HG02798 (cell line): Measurements from ENCODE around the gene PLG.
A peak's percentile ranks its signal among the peaks of the same experiment; 100 is the strongest.
"Not testable (repeated sequence)": the region's sequence is repeated elsewhere in the genome, so short reads cannot be mapped to it uniquely, and the experiment has no call there.

ENCODE experiments used
- ATAC-seq: cut with Tn5 transposase; IDR thresholded peaks from one replicate; pipeline ENCODE4 v1.9.1; 2021; ENCODE audit warnings: mild to moderate bottlenecking; ENCODE audit not compliant: unreplicated experiment, poor library complexity

Gene PLG

DNA sequence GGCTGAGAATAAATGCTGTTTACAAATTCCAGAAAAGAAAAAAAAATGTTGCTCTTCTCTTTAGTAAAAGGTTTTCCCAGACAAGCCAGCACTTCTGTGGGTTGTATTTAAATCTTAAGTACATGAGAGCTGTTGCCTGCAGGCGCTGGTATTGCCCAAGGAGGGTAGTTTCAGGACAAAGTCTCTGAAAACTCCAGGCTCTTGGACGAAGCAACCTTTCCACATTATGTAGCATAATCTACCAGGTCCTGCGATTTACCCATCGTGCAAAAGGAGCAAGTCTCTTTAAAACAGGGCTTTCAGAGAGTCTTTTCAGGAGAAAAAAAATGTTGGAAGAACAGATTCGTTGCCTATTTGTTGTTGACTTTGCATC lies 65.6 kb downstream of the PLG start:
- ATAC-seq, result peak; percentile 9

DNA sequence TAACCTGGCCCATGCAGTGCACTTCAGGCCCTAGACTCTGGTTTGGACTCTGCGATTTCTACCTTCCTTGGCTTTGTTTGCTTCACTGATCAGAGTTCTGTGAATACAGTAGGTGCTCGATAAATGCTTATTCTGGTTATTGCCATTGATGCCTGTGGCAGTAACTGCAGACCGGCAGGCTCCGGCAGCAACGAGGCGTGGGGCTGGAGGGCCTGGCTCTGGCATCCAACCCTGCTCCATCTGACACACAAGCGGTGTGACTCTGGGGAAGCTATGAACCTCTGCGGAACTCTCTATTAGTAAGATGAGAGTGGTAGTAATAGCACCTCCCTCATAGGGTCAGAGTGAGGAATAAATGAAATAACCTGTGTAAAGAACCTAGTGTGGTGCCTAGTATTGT lies 66.1 kb downstream of the PLG start:
- no peak for ATAC-seq

DNA sequence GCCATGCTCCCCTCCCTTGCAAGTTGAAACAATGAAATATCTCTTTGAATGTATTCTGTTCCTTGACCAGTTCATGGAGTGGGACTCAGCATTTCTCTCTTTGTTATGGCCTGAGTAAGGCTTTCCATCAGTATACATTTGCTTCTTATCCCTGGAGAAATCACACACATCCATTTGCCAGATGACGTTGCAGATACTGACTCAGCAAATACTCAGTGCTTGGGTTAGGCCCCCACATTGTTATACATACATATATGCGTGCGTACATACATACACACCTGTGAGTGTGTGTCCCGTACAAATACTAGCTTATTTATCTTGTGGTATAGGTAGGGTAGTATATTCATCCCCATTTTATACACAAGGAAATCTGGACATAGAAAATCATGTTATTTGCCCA lies 72.4 kb downstream of the PLG start:
- no peak for ATAC-seq

DNA sequence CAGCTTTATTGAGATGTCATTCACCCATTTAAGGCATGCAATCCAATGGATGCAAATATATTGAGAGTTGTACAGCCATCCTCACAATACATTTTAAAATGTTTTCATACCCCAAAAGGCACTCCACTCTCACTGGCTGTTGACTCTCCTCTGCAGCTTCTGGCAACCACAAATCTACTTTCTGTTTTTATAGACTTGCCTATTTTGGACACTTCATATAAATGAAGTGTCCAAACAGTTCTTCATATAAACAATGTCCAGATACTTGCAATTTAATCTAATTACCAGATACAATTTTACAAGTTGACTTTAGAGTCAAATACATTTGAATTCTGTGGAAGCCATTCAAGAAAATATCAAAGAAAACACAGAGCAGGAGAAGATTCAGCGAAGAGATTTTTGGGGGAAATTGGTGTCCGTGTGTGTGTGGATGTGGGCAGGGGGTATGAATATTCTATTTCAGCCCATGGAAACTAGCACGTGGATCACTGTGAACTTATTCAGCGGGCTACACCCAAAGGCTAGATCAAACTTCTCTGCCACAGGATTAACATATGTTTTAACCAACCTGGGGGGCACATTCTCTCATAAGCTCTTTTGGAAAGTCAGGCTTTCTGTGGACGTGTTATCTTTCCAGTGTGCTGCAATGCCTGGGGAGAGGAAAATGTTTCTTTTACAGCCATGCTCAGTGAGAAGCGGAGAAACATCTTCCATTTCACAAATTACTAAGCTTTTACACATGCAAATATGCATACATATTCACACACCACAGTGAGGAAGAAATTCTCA lies 73.9 kb downstream of the PLG start:
- peak; percentile 58 for ATAC-seq

DNA sequence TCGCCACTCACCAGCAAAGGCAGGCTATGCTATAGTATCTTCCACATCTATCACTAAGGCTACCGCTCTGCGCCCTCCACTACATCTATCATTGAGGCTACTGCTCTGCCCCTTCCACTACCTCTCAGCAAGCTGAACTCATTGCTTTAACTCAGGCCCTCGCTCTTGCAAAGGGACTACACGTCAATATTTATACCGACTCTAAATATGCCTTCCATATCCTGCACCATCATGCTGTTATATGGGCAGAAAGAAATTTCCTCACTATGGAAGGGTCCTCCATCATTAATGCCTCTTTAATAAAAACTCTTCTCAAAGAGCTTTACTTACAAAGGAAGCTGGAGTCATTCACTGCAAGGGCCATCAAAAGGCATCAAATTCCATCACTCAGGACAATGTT lies 77.1 kb downstream of the PLG start:
- not testable (repeated sequence) for ATAC-seq

DNA sequence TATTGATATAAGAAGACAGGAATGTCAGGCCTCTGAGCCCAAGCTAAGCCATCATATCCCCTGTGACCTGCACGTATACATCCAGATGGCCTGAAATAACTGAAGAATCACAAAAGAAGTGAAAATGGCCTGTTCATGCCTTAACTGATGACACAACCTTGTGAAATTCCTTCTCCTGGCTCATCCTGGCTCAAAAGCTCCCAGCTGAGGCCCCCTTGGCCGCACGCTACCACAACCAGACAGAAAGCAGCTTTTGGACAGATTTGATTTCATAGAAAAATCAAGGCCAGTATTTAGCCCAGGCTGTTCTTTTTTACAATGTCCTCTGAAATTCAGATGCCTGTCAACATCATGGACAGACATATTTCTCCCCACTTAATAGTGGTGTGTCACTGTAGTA lies 78.6 kb downstream of the PLG start:
- ATAC-seq, result not testable (repeated sequence)

DNA sequence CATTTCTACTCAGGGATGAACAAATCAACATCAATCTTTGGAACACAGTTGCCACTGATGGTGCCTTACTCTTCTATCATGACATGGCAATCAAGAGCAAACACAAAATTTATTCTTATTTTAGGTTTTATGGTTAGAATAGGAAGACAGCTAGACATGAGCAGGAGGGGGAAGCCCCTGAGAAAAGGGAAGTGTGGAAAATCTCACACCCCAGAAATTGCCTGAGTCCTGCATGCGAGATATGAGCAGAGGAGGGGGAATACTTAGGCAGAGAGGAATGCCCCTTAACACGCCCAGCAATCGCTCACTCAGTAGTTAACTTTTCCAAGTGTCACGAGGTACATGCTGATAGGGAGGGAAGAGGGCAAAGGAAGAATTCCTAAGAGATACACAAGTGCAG lies 79.3 kb downstream of the PLG start:
- ATAC-seq, result no peak

DNA sequence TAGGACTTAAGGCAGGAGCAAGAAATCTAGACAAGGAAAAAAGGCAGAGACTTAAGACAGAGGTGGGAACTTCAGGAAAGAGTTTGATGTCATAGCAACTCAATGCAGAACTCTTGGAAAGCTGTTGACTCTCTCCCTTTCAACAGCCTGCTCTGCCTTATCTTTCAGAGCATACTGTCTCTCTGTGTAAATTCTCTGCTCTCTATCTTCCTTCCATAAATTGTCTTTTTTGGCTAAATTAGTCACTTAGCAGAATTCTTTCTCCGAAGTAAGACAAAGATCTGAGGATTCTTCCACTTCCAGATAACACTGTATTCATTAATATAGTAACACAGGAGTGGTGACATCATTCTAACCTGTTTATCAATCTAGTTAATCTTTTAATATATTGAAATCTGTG lies 80.2 kb downstream of the PLG start:
- no peak for ATAC-seq

DNA sequence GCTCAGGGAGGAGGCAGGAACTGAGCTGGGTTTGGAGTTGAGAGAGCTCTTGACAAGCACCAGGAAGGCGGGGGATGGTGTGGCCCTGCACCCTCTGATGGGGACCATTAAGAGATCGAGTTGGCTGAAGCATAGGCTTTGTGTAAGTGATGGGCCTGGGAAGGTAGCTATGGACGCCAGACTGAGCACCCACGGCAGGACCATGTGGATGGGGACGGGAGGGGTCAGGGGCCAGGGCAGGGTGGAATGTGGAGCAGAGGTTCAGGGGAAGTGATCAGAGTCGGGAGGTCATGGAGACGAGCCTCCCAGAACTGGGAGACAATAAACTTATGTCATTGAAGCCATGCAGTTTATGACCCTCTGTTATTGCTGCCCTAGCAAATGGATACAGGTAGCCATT lies 81.7 kb downstream of the PLG start:
- ATAC-seq, result no peak

DNA sequence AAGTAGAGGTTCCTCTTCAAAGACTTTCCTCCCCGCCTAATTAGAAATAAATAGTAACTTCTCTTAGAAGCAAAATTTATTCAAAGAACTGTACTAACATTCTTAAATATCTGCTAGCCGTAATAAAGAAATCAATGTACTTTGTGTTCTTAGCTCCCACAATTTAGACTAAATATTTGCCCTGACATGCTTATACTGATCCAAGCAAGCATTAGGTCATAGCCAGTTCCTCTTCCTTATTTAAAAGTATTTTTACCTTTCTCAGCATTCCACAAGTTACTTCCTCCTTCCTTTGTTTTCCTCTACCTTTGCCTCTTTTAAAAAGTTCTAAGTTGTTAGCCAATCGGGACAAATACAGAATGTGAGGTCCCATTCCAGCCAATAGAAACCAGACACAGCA lies 86.1 kb downstream of the PLG start:
- ATAC-seq, result not testable (repeated sequence)

DNA sequence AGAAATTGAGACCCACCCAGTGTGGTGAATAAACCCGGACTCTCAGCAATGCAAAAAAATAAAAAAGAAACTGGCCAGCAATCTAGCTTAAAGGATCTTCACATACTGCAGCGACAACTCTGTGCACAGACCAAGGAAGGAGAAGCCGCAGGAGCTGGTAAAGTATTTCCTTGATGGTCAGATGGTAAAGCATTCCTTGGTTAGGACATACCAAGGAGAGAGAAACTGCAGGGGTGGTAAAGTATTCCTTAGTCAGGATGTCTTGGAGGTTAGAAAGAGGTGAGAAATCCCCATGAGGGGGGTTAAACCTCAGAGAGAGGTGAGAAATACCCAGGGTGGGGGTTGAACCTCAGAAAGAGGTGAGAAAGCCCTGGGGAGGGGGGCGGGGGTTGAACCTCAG lies 86.8 kb downstream of the PLG start:
- no peak for ATAC-seq

DNA sequence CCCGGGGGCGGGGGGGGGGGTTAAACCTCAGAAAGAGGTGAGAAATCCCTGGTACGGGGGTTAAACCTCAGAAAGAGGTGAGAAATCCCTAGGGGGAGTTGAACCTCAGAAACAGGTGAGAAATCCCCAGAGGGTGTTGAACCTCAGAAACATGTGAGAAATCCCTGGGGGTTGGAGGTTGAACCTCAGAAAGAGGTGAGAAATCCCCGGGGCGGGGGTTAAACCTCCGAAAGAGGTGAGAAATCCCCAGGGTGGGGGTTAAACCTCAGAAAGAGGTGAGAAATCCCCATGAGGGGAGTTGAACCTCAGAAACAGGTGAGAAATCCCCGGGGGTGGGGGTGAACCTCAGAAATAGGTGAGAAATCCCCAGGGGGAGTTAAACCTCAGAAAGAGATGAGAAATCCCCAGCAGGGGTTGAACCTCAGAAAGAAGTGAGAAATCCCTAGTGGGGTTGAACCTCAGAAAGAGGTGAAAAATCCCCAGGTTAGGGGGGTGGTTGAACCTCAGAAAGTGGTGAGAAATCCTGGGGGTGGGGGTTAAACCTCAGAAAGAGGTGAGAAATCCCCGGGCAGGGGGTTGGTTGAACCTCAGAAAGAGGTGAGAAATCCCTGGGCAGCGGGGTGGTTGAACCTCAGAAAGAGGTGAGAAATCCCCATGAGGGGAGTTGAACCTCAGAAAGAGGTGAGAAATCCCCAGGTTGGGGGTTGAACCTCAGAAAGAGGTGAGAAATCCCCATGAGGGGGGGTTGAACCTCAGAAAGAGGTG lies 87.4 kb downstream of the PLG start:
- no peak for ATAC-seq

DNA sequence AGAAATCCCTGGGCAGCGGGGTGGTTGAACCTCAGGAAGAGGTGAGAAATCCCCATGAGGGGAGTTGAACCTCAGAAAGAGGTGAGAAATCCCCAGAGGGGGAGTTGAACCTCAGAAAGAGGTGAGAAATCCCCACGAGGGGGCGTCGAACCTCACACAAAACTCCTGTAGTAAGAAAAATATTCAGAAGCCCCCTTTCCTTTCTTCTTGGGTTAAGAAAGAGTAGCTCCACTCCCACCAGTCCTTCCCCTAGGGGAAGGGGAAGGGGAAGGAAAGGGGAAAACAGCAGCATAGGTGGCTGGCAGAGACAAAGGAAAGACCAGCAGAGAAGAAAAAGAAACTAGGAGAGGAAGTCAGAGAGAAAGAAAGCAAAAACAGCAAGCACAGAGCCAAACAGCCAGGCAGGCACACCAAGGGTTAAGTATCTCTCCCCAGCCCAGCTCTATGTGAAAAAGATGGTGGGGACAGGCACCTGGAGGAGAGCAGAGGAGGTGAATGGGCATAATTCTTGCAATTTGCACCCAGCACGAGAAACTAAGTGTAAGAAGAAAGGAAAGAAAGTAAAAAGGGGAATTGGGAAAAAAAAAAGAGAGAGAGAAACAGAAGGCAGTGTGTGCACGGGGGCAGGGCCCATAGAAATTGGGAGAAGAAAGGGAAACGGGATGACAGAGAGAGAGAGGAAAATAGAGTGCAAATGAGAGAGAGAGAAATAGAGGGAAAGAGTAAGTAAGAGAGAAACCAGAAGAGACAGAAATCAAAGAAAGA lies 88.2 kb downstream of the PLG start:
- ATAC-seq, result peak; percentile 28

DNA sequence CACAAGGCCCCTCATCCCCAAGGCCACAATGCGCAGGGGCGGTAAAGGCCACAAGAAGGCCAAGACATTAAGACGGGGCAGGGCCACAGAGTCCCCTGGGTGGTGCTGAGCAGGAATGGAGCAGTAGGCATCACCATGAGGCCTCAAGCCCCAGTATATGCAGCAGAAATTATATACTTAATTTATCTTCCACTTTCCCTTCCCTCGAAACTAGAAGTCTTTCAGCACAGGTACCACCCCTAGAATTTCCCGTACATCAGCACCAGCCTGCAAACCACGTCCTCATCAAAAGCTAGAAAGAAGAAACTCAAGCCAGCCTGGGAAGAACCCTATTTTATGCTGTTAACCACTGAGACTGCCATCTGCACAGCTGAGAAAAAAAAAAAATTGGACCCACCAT lies 89.4 kb downstream of the PLG start:
- peak; percentile 71 for ATAC-seq

DNA sequence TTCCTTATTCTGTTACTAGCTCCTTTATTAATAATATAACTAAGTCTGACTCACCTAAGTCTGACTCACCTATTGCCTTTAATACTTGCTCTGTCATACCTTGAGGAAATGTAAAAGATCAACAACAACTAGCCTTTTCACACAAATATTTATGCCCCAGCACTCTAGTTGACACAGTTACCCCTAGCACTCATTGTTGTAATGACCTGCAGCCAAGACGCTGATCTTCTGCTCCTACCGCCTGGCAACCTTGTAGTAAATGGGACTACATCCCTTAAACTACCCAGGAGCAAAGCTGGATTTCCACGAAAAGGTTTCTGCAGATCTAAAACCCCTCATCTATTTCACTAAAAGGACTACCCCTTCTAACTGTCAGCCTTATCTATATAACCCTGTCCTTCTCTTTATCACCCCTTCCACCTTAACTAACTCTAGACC lies 90.0 kb downstream of the PLG start:
- ATAC-seq, result peak; percentile 39

DNA sequence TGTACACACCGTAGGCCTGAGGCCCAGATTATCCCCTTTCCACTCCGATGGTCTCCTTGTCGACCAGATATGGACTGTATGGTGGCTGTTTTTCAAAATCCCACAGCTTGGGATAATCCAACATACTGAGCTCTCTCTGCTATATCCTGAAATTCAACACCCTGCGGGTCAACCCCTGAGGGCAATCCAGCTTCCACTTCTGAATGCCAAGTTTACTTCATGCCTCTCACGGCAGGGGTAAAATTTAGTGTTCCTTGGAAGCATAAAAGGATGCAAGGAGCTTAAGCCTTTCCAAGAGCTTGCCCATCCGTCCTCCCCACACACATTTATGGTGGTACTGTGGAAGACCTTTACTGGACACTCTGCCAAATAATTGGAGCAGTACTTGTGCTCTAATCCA lies 90.7 kb downstream of the PLG start:
- no peak for ATAC-seq

DNA sequence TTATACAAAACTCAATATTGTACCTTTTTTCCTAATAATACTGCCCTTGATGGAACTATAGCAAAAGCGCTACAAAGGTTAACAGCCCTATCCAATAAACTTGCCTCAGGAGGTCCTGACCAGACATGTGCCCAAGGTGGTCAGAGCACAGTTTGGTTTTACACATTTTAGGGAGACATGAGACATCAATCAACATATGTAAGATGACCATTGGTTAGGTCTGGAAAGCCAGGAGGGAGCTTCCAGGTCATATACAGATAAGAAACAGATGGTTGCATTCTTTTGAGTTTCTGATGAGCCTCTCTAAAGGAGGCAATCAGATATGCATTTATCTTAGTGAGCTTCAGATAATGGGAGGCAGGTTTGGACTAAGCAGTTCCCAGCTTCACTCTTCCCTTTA lies 91.6 kb downstream of the PLG start:
- no peak for ATAC-seq

DNA sequence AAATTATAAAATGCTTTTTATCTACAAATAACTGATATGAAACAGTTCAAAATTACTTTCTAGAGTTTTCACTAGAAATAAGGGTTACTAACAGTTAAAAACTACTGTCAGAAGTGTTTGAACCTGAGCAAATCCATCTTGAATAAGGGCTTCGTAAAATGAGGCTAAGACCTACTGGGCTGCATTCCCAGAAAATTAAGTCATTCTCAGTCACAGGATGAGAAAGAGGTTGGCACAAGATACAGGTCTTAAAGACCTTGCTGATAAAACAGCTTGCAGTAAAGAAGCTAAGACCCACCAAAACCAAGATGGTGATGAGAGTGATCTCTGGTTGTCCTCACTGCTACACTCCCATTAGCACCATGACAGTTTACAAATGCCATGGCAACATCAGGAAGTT lies 93.7 kb downstream of the PLG start:
- ATAC-seq, result no peak

DNA sequence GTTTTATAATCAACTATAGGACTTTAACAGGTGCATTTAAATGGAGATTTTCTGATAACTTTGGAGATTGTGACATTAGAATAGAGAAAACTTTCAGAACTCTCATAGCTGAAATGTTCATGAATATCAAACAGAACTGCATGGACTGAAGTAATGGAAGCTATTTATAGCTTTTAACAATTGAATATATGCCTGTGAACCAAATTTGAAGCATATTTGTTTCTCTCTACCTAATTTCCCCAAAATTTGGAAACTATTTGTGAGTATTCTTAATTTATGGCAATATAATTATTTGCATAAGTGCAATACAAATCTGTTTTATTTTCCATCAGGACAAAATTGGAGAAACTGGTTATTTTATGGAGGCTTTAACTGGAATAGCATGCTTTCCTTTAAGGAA lies 96.6 kb downstream of the PLG start:
- no peak for ATAC-seq

DNA sequence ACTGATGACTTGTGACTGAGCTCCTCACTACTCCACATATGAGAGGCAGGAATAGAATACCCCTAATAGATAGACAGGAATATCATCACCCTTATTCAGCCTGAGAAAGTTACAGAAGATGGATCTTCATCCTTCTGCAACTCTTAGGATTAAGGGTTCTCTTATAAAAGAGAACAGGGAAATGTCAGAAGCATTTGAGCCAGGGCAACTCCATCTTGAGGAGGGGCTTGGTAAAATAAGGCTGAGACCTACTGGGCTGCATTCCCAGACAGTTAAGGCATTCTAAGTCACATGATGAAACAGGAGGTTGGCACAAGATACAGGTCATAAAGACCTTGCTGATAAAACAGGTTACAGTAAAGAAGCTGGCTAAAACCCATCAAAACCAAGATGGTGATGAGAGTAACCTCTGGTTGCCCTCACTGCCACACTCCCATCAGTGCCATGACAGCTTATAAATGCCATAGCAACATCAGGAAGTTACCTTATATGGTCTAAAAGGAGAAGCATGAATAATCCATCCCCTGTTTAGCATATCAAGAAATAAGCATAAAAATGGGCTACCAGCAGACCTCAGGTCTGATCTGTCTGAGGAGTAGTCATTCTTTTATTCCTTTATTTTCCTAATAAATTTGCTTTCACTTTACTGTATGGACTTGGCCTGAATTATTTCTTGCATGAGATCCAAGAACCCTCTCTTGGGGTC lies 97.9 kb downstream of the PLG start:
- no peak for ATAC-seq

DNA sequence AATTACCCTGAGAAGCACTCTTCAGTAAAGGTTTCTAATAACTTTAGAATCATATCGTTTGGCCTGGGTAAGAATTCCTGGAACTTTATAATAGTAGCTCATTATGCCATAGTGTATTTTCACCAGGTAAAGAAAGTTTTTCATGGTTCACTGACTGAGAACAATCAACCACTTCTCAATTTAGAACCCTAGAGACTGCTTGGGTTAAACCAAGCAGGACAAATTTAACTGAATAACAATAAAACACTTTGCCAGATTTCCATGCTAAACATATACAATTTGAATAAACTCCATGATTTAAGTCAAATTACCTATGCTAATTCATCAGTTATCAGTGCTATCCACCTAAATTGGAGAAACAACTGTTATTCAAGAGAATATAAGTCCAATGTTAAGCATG lies 99.4 kb downstream of the PLG start:
- ATAC-seq, result no peak
